NCI-H1105 treated with DMSO at 0.1 percent for 48 hours (cell line): ENCODE data around the gene ANKRD40.
"Not testable (repeated sequence)": the region's sequence is repeated elsewhere in the genome, so short reads cannot be mapped to it uniquely, and the experiment has no call there.

ENCODE experiments used
- DNase-seq: peaks from one replicate; lab custom pipeline; 2025; lab: John Stamatoyannopoulos, UW

ANKRD40 gene

GRCh38 chr17:50707289-50708049 is at the start of gene ANKRD40:
Gene ANKRD40, minus strand, starts transcription at chr17:50707914. Its CDS starts 260 bp downstream, at chr17:50707654.
- DNase-seq, result peak; percentile 87

GRCh38 chr17:50754521-50754920 is 46.8 kb upstream of the ANKRD40 start:
- DNase-seq, result no peak

- DNase-seq, result no peak
These were observed 41.5 kb upstream of the ANKRD40 start for GRCh38 chr17:50749245-50749644.

- no peak for DNase-seq
These were observed 37.9 kb upstream of the ANKRD40 start for GRCh38 chr17:50745631-50746030.

GRCh38 chr17:50739098-50739497 is 31.4 kb upstream of the ANKRD40 start:
- DNase-seq, result no peak

GRCh38 chr17:50737118-50737698 is 29.5 kb upstream of the ANKRD40 start:
- no peak for DNase-seq

- DNase-seq, result no peak
These were observed 27.6 kb upstream of the ANKRD40 start for GRCh38 chr17:50735287-50735686.

- DNase-seq, result no peak
These were observed 24.1 kb upstream of the ANKRD40 start for GRCh38 chr17:50731575-50732460.

GRCh38 chr17:50728881-50729765 is 21.4 kb upstream of the ANKRD40 start:
- DNase-seq, result no peak

GRCh38 chr17:50728112-50728429 is 20.4 kb upstream of the ANKRD40 start:
- no peak for DNase-seq

- no peak for DNase-seq
These were observed 18.3 kb upstream of the ANKRD40 start for GRCh38 chr17:50725769-50726655.

GRCh38 chr17:50724622-50725021 is 16.9 kb upstream of the ANKRD40 start:
- DNase-seq, result not testable (repeated sequence)

- no peak for DNase-seq
These were observed 15.0 kb upstream of the ANKRD40 start for GRCh38 chr17:50722746-50723145.

GRCh38 chr17:50721194-50722010 is 13.7 kb upstream of the ANKRD40 start:
- DNase-seq, result no peak

GRCh38 chr17:50719924-50720794 is 12.4 kb upstream of the ANKRD40 start:
- peak; percentile 42 for DNase-seq

- DNase-seq, result peak; percentile 93
These were observed 11.6 kb upstream of the ANKRD40 start, which contains the start of gene LUC7L3 for GRCh38 chr17:50719144-50719923. Gene LUC7L3, plus strand, starts transcription at chr17:50719603. Its CDS starts 130 bp downstream, at chr17:50719733.

GRCh38 chr17:50715471-50715870 is 7.8 kb upstream of the ANKRD40 start:
- DNase-seq, result no peak

GRCh38 chr17:50712641-50713040 is 4.9 kb upstream of the ANKRD40 start:
- DNase-seq, result no peak
